HG03432 (cell line): Measurements from ENCODE around the gene BCAR3.

Experiments
- ATAC-seq: cut with Tn5 transposase; IDR thresholded peaks from one replicate; pipeline ENCODE4 v1.9.1; 2021; ENCODE audit warnings: mild to moderate bottlenecking, moderate library complexity; ENCODE audit not compliant: unreplicated experiment

The BCAR3 gene

GRCh38 chr1:93617670-93618499 is 63.8 kb downstream of the BCAR3 start:
- ATAC-seq = no peak

GRCh38 chr1:93616996-93617669 is 64.5 kb downstream of the BCAR3 start:
- no peak for ATAC-seq

- no peak for ATAC-seq
These were observed 65.2 kb downstream of the BCAR3 start for GRCh38 chr1:93616221-93616995.

DNA sequence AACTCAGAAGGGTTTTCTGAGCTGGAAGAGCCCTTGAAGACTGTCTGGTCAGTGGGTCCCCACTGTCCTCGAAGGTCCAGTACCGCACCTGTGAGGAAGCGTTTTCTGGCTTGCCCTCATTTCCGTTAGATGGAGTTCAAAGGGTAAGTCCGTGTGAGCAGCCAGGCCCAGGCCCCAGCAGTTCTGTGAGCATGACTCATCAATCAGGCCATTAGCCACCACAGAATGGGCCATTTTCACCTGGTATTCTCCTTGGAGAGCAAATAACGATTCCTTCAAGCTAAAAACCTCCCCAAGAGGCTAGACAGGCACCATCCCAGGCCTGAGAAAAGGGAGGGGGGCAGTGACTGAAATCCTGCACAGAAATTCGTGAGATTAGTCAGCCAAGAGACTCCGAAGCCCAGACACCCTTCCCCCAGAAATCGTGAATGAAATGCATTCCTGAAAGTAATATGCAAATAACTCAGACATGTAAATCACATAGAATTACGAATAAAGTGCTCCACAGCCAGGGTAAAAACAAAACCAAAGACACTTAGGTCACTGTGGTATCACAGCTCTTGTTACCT is 66.0 kb downstream of the BCAR3 start:
- peak; percentile 86 for ATAC-seq

DNA sequence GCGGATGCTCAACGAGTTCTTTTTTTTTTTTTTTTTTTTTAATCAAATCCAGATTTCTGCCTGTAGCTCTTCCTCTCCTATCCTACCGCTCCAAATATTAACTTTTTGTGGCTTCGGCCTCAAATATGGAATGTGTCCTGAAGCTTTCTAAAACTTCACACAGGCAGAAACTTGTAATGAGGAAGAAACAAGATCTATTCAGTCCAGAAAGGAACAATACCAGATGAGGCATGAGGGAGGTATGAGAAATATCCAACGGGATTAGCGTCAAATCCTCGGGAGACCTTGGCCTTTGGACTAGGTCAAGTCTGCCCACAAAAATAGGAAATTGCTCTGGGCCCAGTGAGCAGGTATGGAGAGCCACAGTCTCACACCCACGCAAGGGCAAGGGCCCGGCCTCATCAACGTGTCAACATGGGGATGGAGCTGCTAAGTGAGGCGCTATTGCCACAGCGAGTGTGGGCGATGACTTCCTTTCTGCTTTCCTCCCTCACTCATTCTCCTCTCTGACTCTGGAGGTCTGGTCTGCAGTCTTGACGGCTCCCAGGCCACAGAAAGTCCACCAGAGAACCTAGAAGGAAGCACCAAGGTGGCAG is 66.6 kb downstream of the BCAR3 start:
- peak; percentile 61 for ATAC-seq

GRCh38 chr1:93614541-93614940 is 67.1 kb downstream of the BCAR3 start:
- ATAC-seq = no peak

- ATAC-seq = no peak
These were observed 67.7 kb downstream of the BCAR3 start for GRCh38 chr1:93613898-93614297.

- ATAC-seq = no peak
These were observed 69.1 kb downstream of the BCAR3 start for GRCh38 chr1:93612510-93612909.

DNA sequence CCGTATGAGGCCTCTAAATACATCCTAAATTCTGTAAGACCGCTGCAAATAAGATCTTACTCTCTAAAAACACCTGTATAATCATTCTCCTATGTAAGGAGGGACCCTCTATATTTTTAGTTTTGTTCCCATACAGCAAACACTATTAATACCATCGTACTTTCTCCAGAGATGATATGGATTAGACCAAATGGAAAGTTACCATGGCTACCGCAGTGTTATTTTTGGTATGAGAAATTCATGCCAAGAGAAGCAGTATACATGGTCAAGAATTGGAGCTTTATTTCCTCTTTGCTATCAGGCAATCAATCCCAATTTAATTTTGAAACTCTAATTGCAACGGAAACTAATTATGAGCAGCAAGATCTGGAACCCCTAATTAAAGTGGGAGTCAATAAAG is 70.0 kb downstream of the BCAR3 start:
- ATAC-seq = no peak

DNA sequence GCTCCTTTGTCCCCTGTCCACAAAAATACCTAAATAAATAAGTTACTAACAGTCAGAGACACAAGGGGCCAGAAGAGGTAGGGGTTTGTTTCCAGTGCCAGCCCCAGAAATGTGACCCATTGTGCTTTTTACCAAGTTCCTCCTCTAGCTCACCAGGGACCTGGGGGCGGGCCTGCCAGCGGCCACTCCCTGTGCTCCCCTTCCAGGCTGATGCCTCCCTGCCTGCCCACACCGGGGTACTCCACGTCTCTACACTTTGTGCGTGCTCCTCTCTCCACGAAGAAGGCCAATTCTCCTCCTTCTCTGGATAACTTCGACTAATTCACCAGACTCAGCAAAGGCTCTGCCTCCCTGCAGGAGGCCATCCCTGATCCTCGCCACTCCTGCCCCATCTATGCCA is 72.1 kb downstream of the BCAR3 start:
- no peak for ATAC-seq

DNA sequence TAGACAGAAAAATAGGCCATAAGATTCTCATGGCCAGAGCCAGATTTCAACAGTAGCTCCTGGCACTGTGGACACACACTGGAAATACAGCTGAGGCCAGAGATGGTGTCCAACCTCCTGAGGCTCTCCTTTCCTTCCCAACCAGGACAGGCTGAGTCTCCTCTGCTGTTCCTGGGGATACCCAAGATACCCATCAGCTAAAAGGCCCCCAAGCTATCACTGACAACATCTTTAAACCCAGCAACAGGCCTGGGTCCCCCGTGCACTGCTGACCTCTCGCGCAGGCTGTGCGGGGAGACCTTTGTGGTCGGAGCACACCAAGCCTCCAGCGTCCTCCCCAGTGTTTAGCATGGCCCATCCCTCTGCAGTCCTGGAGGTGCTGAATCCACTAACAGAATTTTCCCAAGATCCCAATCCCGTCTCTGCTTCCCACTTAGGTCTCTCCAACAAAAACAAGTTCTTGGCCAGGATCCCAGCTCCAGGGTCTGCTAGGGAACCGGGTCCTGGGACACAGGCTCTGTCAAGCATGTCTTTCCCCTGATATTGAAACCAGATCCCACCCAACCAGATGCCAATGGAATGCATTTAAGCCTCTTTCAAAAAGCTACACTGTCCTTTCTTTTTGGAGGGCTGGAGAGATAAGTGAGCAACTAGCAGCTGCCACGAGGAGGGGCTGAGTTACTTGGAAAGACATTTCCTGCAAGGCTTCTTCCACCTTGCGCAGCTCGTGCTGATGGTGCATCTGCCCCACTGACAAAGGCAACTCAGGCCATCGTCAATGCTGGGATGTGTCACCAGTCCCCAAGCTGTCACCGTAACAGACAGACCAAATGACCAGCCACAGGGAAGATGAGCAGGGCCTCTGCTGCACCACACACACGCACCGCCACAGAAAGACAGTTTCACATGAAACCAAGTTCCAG is 73.2 kb downstream of the BCAR3 start:
- peak; percentile 37 for ATAC-seq

DNA sequence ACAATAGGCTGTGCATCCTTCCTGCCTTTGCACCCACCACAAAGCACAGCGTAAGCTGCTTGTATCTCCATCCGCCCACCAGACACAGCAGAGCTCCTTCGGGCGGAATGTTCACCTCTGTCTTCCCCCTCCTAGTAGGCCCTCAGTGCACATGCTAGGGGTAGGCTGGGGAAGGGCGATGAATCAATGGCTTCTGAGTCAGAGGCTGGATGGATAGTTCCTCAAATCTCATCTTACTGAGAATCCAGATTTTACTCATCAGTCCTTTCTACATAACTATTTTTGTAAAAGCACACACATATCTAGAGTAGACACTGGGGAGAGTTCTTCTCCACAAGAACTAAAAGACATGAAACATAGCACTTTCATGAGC is 73.8 kb downstream of the BCAR3 start:
- ATAC-seq = peak; percentile 97

DNA sequence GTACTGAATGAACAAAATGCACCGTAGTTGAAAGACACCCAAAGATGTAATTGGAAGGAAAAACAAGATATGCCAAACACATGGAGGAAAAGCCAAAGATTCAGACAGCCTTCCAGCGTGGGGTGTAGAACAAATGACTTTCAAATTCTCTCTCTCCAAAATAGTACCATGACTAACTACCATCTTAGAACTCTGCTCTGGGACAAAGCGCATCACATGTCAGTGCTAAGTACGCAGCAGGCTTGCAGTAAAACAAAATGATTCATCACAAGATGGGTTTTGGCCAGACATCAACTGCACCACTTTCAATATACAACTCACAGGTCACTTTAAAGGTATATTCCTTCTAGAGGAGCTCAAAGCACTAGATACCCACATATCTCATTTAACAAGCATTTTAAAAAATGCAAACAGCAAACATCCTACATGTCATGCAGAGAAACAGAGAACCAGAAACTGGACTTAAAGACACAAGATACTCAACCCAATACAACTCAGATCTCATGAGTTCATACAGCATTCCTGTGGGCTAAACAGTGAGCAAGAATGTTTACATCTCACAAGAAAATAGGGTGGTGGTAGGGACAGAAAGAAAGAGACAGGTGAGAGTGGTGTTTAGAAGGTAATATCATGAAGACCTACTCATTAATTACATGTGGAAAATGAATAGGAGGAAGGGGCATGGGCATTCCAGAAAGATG is 75.7 kb downstream of the BCAR3 start:
- ATAC-seq = no peak

GRCh38 chr1:93605026-93605568 is 76.5 kb downstream of the BCAR3 start:
- no peak for ATAC-seq

DNA sequence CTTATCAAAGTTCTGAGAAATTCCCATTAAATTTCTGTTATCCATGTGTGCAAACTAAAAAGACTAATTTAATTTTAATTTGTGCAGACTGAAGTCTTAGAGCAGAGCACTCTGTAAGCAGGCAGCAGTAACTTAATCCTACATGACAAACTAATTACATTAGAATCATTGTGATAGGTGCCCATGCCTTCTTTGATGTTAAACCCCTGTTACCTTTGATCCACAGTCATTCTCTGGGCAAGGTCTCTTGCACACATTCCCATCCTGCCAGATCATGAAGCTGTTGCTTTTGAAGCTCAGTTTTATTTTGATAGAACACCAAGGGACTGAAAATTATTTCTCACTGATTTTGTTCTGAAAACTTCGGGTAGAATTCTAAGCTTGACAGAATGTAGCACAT is 77.2 kb downstream of the BCAR3 start:
- ATAC-seq = no peak

DNA sequence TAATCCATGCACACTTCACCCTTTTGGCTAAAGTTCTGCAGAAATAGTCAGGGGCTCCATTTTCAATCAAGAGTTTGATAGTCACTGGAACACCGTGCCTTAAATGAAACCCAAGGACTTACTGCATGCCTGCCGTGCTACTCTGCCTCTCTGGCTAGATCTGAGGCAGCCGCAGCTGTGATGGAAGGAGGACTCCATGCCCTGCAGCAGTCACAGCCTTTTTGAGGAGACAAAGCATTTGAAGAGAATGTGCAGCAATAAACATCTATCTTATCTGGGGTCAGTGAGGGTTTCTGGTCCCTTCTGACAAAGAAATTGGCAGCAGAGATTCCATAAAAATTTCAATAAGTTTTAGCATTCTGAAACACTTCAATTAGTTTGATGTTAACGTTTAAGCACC is 78.0 kb downstream of the BCAR3 start:
- no peak for ATAC-seq

- ATAC-seq = no peak
These were observed 78.5 kb downstream of the BCAR3 start for GRCh38 chr1:93603106-93603505.

- ATAC-seq = no peak
These were observed 79.5 kb downstream of the BCAR3 start for GRCh38 chr1:93602101-93602500.

DNA sequence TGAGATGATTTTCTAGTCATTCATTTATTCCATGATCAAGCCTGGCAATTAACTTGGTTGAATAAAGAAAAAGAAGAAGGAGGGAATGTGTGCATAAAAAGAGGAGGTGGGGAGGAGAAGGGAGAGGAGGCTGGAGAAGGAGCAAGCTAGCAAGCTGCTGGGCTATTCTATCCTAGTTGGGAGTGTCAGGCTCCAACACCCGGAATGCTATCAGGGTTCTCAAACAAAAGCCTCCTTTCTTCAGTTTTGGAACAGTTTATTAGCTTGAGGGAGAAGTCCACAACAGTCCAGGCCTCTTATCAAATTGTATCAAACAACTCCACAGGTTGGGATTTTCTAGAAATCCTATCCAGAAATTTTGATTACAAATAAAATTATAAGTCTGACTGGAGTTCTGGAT is 80.0 kb downstream of the BCAR3 start:
- ATAC-seq = no peak
